ENCODE results near the gene TMC7. TPM values are rescaled to one million over a fixed set of nuclear protein-coding genes. Genes with fewer than 3 reads are reported as not detected.

The TMC7 gene
- total RNA-seq, 1 donor from 2014 or later = 5.0 TPM

- H3K27me3 ChIP-seq = no peaks in the 10 kb centered on the region
- DNase-seq (no peak), ATAC-seq (no peak)
- intact Hi-C loops (cut with DNase I) = no loop called here
- no peak overlapping the region for H3K27ac ChIP-seq
- peaks cover 4% of the 10 kb centered on the region for H3K4me1 ChIP-seq
- H3K4me3 ChIP-seq = no peak overlapping the region
- no peaks in the 10 kb centered on the region for H3K9me3 ChIP-seq
- TF ChIP-seq CTCF (IDR thresholded peaks at IDR 0.05) = no peak
- H3K36me3 ChIP-seq = no peaks in the 10 kb centered on the region
Measured at GRCh38 chr16:18942061-18942460, 41.7 kb upstream of the TMC7 start.

- TF ChIP-seq CTCF (IDR thresholded peaks at IDR 0.05) = no peak
- ATAC-seq (no peak), DNase-seq (peak; percentile 7)
- Histone ChIP-seq H3K9me3 (no peaks in the 10 kb centered on the region), H3K4me1 (peaks cover 4% of the 10 kb centered on the region), H3K4me3 (no peak overlapping the region), H3K27me3 (no peaks in the 10 kb centered on the region), H3K27ac (no peak overlapping the region), H3K36me3 (no peaks in the 10 kb centered on the region)
- intact Hi-C loops (cut with DNase I) = no loop called here
Measured at GRCh38 chr16:18943414-18943813, 40.3 kb upstream of the TMC7 start.

GRCh38 chr16:18945233-18945632 lies 38.5 kb upstream of the TMC7 start:
- Histone ChIP-seq H3K27me3 (no peaks in the 10 kb centered on the region), H3K4me1 (peaks cover 4% of the 10 kb centered on the region), H3K27ac (no peak overlapping the region), H3K36me3 (no peaks in the 10 kb centered on the region), H3K9me3 (no peaks in the 10 kb centered on the region), H3K4me3 (no peak overlapping the region)
- DNase-seq (no peak), ATAC-seq (no peak)
- no peak for TF ChIP-seq CTCF (IDR thresholded peaks at IDR 0.05)
- intact Hi-C loops (cut with DNase I) = no loop called here

- ATAC-seq = no peak
- intact Hi-C loops (cut with DNase I) = no loop called here
- H3K27me3 ChIP-seq = no peaks in the 10 kb centered on the region
- no peak overlapping the region for H3K4me3 ChIP-seq
- H3K27ac ChIP-seq = no peak overlapping the region
- no peaks in the 10 kb centered on the region for H3K9me3 ChIP-seq
- no peak for DNase-seq
- TF ChIP-seq CTCF (IDR thresholded peaks at IDR 0.05) = no peak
- peaks cover 4% of the 10 kb centered on the region for H3K4me1 ChIP-seq
- no peaks in the 10 kb centered on the region for H3K36me3 ChIP-seq
Measured at GRCh38 chr16:18948372-18949020, 35.2 kb upstream of the TMC7 start.

- ATAC-seq = no peak
- Histone ChIP-seq H3K4me1 (peaks cover 4% of the 10 kb centered on the region), H3K4me3 (no peak overlapping the region), H3K27ac (no peak overlapping the region), H3K36me3 (no peaks in the 10 kb centered on the region), H3K9me3 (no peaks in the 10 kb centered on the region), H3K27me3 (no peaks in the 10 kb centered on the region)
- no peak for TF ChIP-seq CTCF (IDR thresholded peaks at IDR 0.05)
- DNase-seq = no peak
- intact Hi-C loops (cut with DNase I) = no loop called here
Measured at GRCh38 chr16:18950469-18951185, 33.1 kb upstream of the TMC7 start.

All from upper lobe of right lung (tissue), 1 donor.